Tibial artery (tissue), 4 donors: ENCODE measurements around the gene SPCS2.

ENCODE experiments used
- DNase-seq, 2 donors: peaks; one replicate each; pipeline ENCODE4 v3.0.0-alpha.2; 2019
- H3K27ac ChIP-seq, 2 donors: fragments of 200-600 bp; sonication (generic) in 1 of 2; 1 replicate in 1 of 2; 2 replicates in 1 of 2; pipeline ENCODE4 v1.5.1; 2018 to 2019; ENCODE audit warnings: mild to moderate bottlenecking in 1 of 2
- H3K27me3 ChIP-seq, 2 donors: fragments of 200-600 bp; sonication (generic) in 1 of 2; one replicate each; pipeline versions ENCODE4 v1.5.1 to v1.6.0; 2016 to 2019
- H3K36me3 ChIP-seq, 3 donors: fragments of 200-600 bp; sonication (generic) in 2 of 3; one replicate each; pipeline ENCODE4 v1.5.1; 2016 to 2019; ENCODE audit warnings: mild to moderate bottlenecking in 2 of 3
- H3K4me1 ChIP-seq, 4 donors: fragments of 200-600 bp; sonication (generic) in 2 of 4; 1 replicate in 3 of 4; 2 replicates in 1 of 4; pipeline ENCODE4 v1.5.1; 2016 to 2019
- H3K4me3 ChIP-seq, 2 donors: fragments of 200-600 bp; sonication (generic) in 1 of 2; 1 replicate in 1 of 2; 2 replicates in 1 of 2; pipeline ENCODE4 v1.5.1; 2018 to 2019; ENCODE audit warnings: mild to moderate bottlenecking in 2 of 2
- H3K9me3 ChIP-seq, 3 donors: fragments of 200-600 bp; sonication (generic) in 1 of 3; one replicate each; pipeline ENCODE4 v1.5.1; 2016 to 2019
- CTCF ChIP-seq, 2 experiments: fragments of 200-600 bp in 1 of 2; fragments of 450-650 bp in 1 of 2; IDR thresholded peaks; one replicate each; pipeline ENCODE4 v1.5.1; 2017 to 2019; ENCODE audit warnings: antibody characterized with exemption in 2 of 2, mild to moderate bottlenecking in 1 of 2, moderate library complexity in 1 of 2
- intact Hi-C: fragments of 100-400 bp; cut with DNase I; formaldehyde crosslinking; loops from one replicate; pipeline ENCODE4 v1.15.0; 2023; ENCODE audit warnings: low total_unique reads

The SPCS2 gene

GRCh38 chr11:74932169-74932568, 16.9 kb upstream of the SPCS2 start:
- Histone ChIP-seq H3K27me3 (no peaks in the 10 kb centered on the region), H3K27ac (no peak overlapping the region), H3K9me3 (no peaks in the 10 kb centered on the region), H3K4me1 (no peaks in the 10 kb centered on the region), H3K36me3 (peaks cover 15 to 64% (median 32%) of the 10 kb centered on the region in 3 donors), H3K4me3 (no peak overlapping the region)
- TF ChIP-seq CTCF (IDR thresholded peaks at IDR 0.05) = no peak
- no peak for DNase-seq
- intact Hi-C loops = loop anchor here (10.0 kb wide), 1 partner anchor 303 kb away; no protein-coding TSS in a partner anchor

GRCh38 chr11:74932797-74933196, 16.3 kb upstream of the SPCS2 start:
- H3K27ac ChIP-seq = no peak overlapping the region
- H3K9me3 ChIP-seq = no peaks in the 10 kb centered on the region
- no peak for DNase-seq
- no peak overlapping the region for H3K4me3 ChIP-seq
- TF ChIP-seq CTCF (IDR thresholded peaks at IDR 0.05) = no peak
- intact Hi-C loops = loop anchor here (10.0 kb wide), 1 partner anchor 302 kb away; no protein-coding TSS in a partner anchor
- no peaks in the 10 kb centered on the region for H3K27me3 ChIP-seq
- H3K36me3 ChIP-seq = peaks cover 15 to 64% (median 32%) of the 10 kb centered on the region in 3 donors
- H3K4me1 ChIP-seq = no peaks in the 10 kb centered on the region

- DNase-seq = no peak
- Histone ChIP-seq H3K27ac (no peak overlapping the region), H3K9me3 (no peaks in the 10 kb centered on the region), H3K4me3 (no peak overlapping the region), H3K36me3 (peaks cover 15 to 55% (median 32%) of the 10 kb centered on the region in 3 donors), H3K27me3 (no peaks in the 10 kb centered on the region), H3K4me1 (no peaks in the 10 kb centered on the region)
- TF ChIP-seq CTCF (IDR thresholded peaks at IDR 0.05) = no peak
- intact Hi-C loops = loop anchor here (10.0 kb wide), 1 partner anchor 301 kb away; no protein-coding TSS in a partner anchor
These were observed 15.3 kb upstream of the SPCS2 start for GRCh38 chr11:74933765-74934164.

GRCh38 chr11:74935285-74935684, 13.8 kb upstream of the SPCS2 start:
- TF ChIP-seq CTCF (IDR thresholded peaks at IDR 0.05) = no peak

GRCh38 chr11:74936087-74936486, 13.0 kb upstream of the SPCS2 start:
- Histone ChIP-seq H3K4me1 (no peaks in the 10 kb centered on the region), H3K9me3 (no peaks in the 10 kb centered on the region), H3K27ac (no peak overlapping the region), H3K36me3 (peaks cover 15 to 63% (median 46%) of the 10 kb centered on the region in 3 donors), H3K4me3 (no peak overlapping the region), H3K27me3 (no peaks in the 10 kb centered on the region)
- intact Hi-C loops = loop anchor here (10.0 kb wide), 1 partner anchor 299 kb away; no protein-coding TSS in a partner anchor
- no peak for TF ChIP-seq CTCF (IDR thresholded peaks at IDR 0.05)
- DNase-seq = no peak

More at GRCh38 chr11:74935285-74935684, 13.8 kb upstream of the SPCS2 start:
- Histone ChIP-seq H3K4me1 (no peaks in the 10 kb centered on the region), H3K27ac (no peak overlapping the region), H3K4me3 (no peak overlapping the region), H3K9me3 (no peaks in the 10 kb centered on the region), H3K36me3 (peaks cover 15 to 55% (median 39%) of the 10 kb centered on the region in 3 donors), H3K27me3 (no peaks in the 10 kb centered on the region)
- no peak for DNase-seq
- intact Hi-C loops = loop anchor here (10.0 kb wide), 1 partner anchor 300 kb away; no protein-coding TSS in a partner anchor
